GM23338 (cell line): ENCODE data around the gene MC3R. TPM values are rescaled to one million over a fixed set of nuclear protein-coding genes. Genes with fewer than 3 reads are reported as not detected.

Experiments used
- ATAC-seq: fragments of 200-7000 bp; cut with Tn5 transposase; 3 replicates; pipeline ENCODE4 v1.9.1; 2020
- DNase-seq: peaks from one replicate; pipeline ENCODE4 v3.0.0-alpha.2; 2015; ENCODE audit warnings: low spot score
- H2AFZ ChIP-seq: fragments of 200-600 bp; sonication (generic); 2 replicates; pipeline ENCODE4 v1.8.0; 2016; ENCODE audit warnings: antibody characterized with exemption, mild to moderate bottlenecking, moderate library complexity
- H3F3A ChIP-seq: fragments of 200-600 bp; sonication (generic); replicated peaks from 2 replicates; pipeline ENCODE4 v1.8.0; 2017; ENCODE audit warnings: antibody characterized with exemption, mixed run types, low read depth
- H3K27ac ChIP-seq: fragments of 200-600 bp; sonication (generic); 2 replicates; pipeline ENCODE4 v1.6.1; 2016; ENCODE audit warnings: low read depth
- H3K27me3 ChIP-seq: fragments of 200-600 bp; sonication (generic); 2 replicates; pipeline ENCODE4 v1.8.0; 2016; ENCODE audit warnings: mild to moderate bottlenecking, mixed run types, moderate library complexity; ENCODE audit not compliant: insufficient read depth
- H3K36me3 ChIP-seq: fragments of 200-600 bp; sonication (generic); 2 replicates; pipeline ENCODE4 v1.8.0; 2016; ENCODE audit warnings: mild to moderate bottlenecking; ENCODE audit not compliant: insufficient read depth
- H3K4me1 ChIP-seq: fragments of 200-600 bp; sonication (generic); 2 replicates; pipeline ENCODE4 v1.8.0; 2016; ENCODE audit warnings: mild to moderate bottlenecking, moderate library complexity; ENCODE audit not compliant: insufficient read depth
- H3K4me2 ChIP-seq: fragments of 200-600 bp; sonication (generic); 2 replicates; pipeline ENCODE4 v1.7.1; 2017; ENCODE audit warnings: mixed run types
- H3K4me3 ChIP-seq: fragments of 200-600 bp; sonication (generic); 2 replicates; pipeline ENCODE4 v1.6.1; 2016; ENCODE audit warnings: mixed run types
- H3K79me2 ChIP-seq: fragments of 200-600 bp; sonication (generic); replicated peaks from 2 replicates; pipeline ENCODE4 v1.8.0; 2017; ENCODE audit warnings: mild to moderate bottlenecking; ENCODE audit not compliant: insufficient read depth
- H3K9me2 ChIP-seq: fragments of 200-600 bp; sonication (generic); 2 replicates; pipeline ENCODE4 v1.8.0; 2017; ENCODE audit not compliant: insufficient read depth
- H4K20me1 ChIP-seq: fragments of 200-600 bp; sonication (generic); replicated peaks from 2 replicates; pipeline ENCODE4 v1.8.0; 2017; ENCODE audit warnings: mild to moderate bottlenecking; ENCODE audit not compliant: insufficient read depth
- H3K27ac Mint-ChIP-seq: 2 replicates; pipeline ENCODE4 v1.8.0; 2020; ENCODE audit warnings: inconsistent platforms, mild to moderate bottlenecking, moderate library complexity, mixed read lengths
- H3K27me3 Mint-ChIP-seq: 3 replicates; pipeline ENCODE4 v1.8.0; 2022; ENCODE audit warnings: low read depth, mild to moderate bottlenecking, moderate library complexity, mixed read lengths, inconsistent platforms; ENCODE audit not compliant: insufficient read depth, poor library complexity
- H3K36me3 Mint-ChIP-seq: 3 replicates; pipeline ENCODE4 v1.8.0; 2021; ENCODE audit warnings: low read depth, mild to moderate bottlenecking, inconsistent platforms, moderate library complexity, mixed read lengths
- H3K4me1 Mint-ChIP-seq: 3 replicates; pipeline ENCODE4 v1.8.0; 2020; ENCODE audit warnings: mild to moderate bottlenecking, inconsistent platforms, mixed read lengths
- H3K4me3 Mint-ChIP-seq: 3 replicates; pipeline ENCODE4 v1.8.0; 2021; ENCODE audit warnings: moderate library complexity, mild to moderate bottlenecking, inconsistent platforms, mixed read lengths
- H3K9me3 Mint-ChIP-seq: 3 replicates; pipeline ENCODE4 v1.8.0; 2020; ENCODE audit warnings: moderate library complexity, mild to moderate bottlenecking, inconsistent platforms, mixed read lengths
- CREB1 ChIP-seq: fragments of 250-450 bp; sonication (Bioruptor Pico); IDR thresholded peaks from 2 replicates; pipeline ENCODE4 v1.5.0; 2020; ENCODE audit warnings: low read depth, mild to moderate bottlenecking, moderate library complexity
- ETS1 ChIP-seq: IDR thresholded peaks from 2 replicates; pipeline ENCODE4 v1.6.1; 2016; ENCODE audit warnings: antibody characterized with exemption
- EZH2 ChIP-seq: fragments of 200-600 bp; sonication (generic); IDR thresholded peaks from one replicate; pipeline ENCODE4 v1.8.0; 2017; ENCODE audit warnings: antibody characterized with exemption, mild to moderate bottlenecking, low read depth; ENCODE audit not compliant: unreplicated experiment
- EZH2phosphoT487 ChIP-seq: fragments of 200-600 bp; sonication (generic); IDR thresholded peaks from one replicate; pipeline ENCODE4 v1.8.1; 2018; ENCODE audit warnings: antibody characterized with exemption; ENCODE audit not compliant: unreplicated experiment
- JUNB ChIP-seq: IDR thresholded peaks from one replicate; pipeline ENCODE4 v1.6.1; 2016; ENCODE audit warnings: antibody characterized with exemption; ENCODE audit not compliant: unreplicated experiment
- NANOG ChIP-seq: IDR thresholded peaks from 2 replicates; pipeline ENCODE4 v1.6.1; 2016; ENCODE audit warnings: antibody characterized with exemption, borderline replicate concordance
- POLR2AphosphoS5 ChIP-seq: IDR thresholded peaks from 2 replicates; pipeline ENCODE4 v1.6.1; 2016; ENCODE audit warnings: antibody characterized with exemption, low read depth
- REST ChIP-seq: IDR thresholded peaks from one replicate; pipeline ENCODE4 v1.6.1; 2018; ENCODE audit warnings: antibody characterized with exemption; ENCODE audit not compliant: unreplicated experiment
- STAT1 ChIP-seq: IDR thresholded peaks from one replicate; pipeline ENCODE4 v1.6.1; 2016; ENCODE audit warnings: antibody characterized with exemption; ENCODE audit not compliant: unreplicated experiment
- ZNF114 ChIP-seq: fragments of 250-450 bp; sonication (Bioruptor Pico); IDR thresholded peaks from 2 replicates; pipeline ENCODE4 v1.5.0; 2020; ENCODE audit warnings: mild to moderate bottlenecking, moderate library complexity
- ZNF331 ChIP-seq: fragments of 250-450 bp; sonication (Bioruptor Pico); IDR thresholded peaks from 2 replicates; pipeline ENCODE4 v1.5.0; 2020; ENCODE audit warnings: low read depth, mild to moderate bottlenecking, moderate library complexity
- polyA plus RNA-seq: library from polyadenylated mRNA; unstranded; fragments of >200 nt; fragmentation: Nextera tagmentation; extraction: Ambion mirVana; gene quantifications from 2 replicates; pipeline ENCODE4 v1.2.1, GENCODE V29; 2016
- total RNA-seq: library from RNA; depleted of rRNA; stranded (reverse); fragments of >200 nt; shearing (Covaris generic); gene quantifications from 2 replicates; pipeline ENCODE4 v1.2.3, GENCODE V29; 2014
- TF ChIP-seq, protein P1 (sequence below), 2 experiments: fragments of 200-600 bp in 1 of 2; sonication (generic) in 1 of 2; conservative IDR thresholded peaks; 2 replicates each; pipeline versions ENCODE4 v1.5.1 to v1.6.1; 2016 to 2017; ENCODE audit warnings: antibody characterized with exemption in 2 of 2, low read depth in 2 of 2, mild to moderate bottlenecking in 2 of 2, moderate library complexity in 1 of 2
- TF ChIP-seq, protein P2 (sequence below): fragments of 250-450 bp; sonication (Bioruptor Pico); IDR thresholded peaks from 2 replicates; pipeline ENCODE4 v1.5.0; 2020; ENCODE audit warnings: mild to moderate bottlenecking, moderate library complexity

MC3R gene
- total and polyA plus RNA-seq, 2 experiments from 2014 or later: not detected

DNA sequence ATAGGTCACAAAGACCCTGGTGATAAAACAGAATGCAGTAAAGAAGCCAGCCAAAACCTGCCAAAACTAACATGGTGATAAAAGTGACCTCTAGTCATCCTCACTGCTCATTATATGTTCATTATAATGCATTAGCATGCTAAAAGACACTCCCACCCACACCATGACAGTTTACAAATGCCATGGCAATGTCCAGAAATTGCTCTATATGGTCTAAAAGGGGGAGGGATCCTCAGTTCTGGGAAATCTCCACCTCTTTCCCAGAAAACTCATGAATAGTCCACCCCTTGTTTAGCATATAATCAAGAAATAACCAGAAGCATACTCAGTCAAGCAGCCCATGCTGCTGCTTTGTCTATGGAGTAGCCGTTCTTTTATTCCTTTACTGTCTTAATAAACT lies 40.4 kb upstream of the MC3R start:
- no peak for ATAC-seq
- Histone ChIP-seq H3K27me3 (no peaks in the 10 kb centered on the region), H3K4me3 (no peak overlapping the region), H3K36me3 (peaks cover 7% of the 10 kb centered on the region; the same call in 1 of the 2 replicates), H2AFZ (no peak overlapping the region), H4K20me1 (no peaks in the 10 kb centered on the region), H3F3A (no peaks in the 10 kb centered on the region), H3K9me2 (no peaks in the 10 kb centered on the region), H3K79me2 (no peaks in the 10 kb centered on the region), H3K4me2 (no peak overlapping the region), H3K4me1 (no peaks in the 10 kb centered on the region), H3K27ac (no peak overlapping the region)
- no peak overlapping the region for H3K27ac Mint-ChIP-seq
- H3K36me3 Mint-ChIP-seq: peaks cover 37% of the 10 kb centered on the region
- DNase-seq: no peak
- H3K4me3 Mint-ChIP-seq: no peak overlapping the region
- peaks cover 3% of the 10 kb centered on the region for H3K27me3 Mint-ChIP-seq
- no peaks in the 10 kb centered on the region for H3K4me1 Mint-ChIP-seq
- peaks cover 97% of the 10 kb centered on the region for H3K9me3 Mint-ChIP-seq
- TF ChIP-seq CREB1 (CRISPR knock-in tag) (no peak), EZH2 (no peak), ZNF331 (CRISPR knock-in tag) (no peak), ZNF114 (no peak), ETS1 (no peak), NANOG (no peak), JUNB (no peak), POLR2AphosphoS5 (no peak), EZH2phosphoT487 (no peak), REST (no peak), STAT1 (no peak)
- TF ChIP-seq, protein P1, sequence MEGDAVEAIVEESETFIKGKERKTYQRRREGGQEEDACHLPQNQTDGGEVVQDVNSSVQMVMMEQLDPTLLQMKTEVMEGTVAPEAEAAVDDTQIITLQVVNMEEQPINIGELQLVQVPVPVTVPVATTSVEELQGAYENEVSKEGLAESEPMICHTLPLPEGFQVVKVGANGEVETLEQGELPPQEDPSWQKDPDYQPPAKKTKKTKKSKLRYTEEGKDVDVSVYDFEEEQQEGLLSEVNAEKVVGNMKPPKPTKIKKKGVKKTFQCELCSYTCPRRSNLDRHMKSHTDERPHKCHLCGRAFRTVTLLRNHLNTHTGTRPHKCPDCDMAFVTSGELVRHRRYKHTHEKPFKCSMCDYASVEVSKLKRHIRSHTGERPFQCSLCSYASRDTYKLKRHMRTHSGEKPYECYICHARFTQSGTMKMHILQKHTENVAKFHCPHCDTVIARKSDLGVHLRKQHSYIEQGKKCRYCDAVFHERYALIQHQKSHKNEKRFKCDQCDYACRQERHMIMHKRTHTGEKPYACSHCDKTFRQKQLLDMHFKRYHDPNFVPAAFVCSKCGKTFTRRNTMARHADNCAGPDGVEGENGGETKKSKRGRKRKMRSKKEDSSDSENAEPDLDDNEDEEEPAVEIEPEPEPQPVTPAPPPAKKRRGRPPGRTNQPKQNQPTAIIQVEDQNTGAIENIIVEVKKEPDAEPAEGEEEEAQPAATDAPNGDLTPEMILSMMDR (conservative IDR thresholded peaks at IDR 0.05; ENCODE audit: low read depth in 2 of 2): no peak
- TF ChIP-seq, protein P2, sequence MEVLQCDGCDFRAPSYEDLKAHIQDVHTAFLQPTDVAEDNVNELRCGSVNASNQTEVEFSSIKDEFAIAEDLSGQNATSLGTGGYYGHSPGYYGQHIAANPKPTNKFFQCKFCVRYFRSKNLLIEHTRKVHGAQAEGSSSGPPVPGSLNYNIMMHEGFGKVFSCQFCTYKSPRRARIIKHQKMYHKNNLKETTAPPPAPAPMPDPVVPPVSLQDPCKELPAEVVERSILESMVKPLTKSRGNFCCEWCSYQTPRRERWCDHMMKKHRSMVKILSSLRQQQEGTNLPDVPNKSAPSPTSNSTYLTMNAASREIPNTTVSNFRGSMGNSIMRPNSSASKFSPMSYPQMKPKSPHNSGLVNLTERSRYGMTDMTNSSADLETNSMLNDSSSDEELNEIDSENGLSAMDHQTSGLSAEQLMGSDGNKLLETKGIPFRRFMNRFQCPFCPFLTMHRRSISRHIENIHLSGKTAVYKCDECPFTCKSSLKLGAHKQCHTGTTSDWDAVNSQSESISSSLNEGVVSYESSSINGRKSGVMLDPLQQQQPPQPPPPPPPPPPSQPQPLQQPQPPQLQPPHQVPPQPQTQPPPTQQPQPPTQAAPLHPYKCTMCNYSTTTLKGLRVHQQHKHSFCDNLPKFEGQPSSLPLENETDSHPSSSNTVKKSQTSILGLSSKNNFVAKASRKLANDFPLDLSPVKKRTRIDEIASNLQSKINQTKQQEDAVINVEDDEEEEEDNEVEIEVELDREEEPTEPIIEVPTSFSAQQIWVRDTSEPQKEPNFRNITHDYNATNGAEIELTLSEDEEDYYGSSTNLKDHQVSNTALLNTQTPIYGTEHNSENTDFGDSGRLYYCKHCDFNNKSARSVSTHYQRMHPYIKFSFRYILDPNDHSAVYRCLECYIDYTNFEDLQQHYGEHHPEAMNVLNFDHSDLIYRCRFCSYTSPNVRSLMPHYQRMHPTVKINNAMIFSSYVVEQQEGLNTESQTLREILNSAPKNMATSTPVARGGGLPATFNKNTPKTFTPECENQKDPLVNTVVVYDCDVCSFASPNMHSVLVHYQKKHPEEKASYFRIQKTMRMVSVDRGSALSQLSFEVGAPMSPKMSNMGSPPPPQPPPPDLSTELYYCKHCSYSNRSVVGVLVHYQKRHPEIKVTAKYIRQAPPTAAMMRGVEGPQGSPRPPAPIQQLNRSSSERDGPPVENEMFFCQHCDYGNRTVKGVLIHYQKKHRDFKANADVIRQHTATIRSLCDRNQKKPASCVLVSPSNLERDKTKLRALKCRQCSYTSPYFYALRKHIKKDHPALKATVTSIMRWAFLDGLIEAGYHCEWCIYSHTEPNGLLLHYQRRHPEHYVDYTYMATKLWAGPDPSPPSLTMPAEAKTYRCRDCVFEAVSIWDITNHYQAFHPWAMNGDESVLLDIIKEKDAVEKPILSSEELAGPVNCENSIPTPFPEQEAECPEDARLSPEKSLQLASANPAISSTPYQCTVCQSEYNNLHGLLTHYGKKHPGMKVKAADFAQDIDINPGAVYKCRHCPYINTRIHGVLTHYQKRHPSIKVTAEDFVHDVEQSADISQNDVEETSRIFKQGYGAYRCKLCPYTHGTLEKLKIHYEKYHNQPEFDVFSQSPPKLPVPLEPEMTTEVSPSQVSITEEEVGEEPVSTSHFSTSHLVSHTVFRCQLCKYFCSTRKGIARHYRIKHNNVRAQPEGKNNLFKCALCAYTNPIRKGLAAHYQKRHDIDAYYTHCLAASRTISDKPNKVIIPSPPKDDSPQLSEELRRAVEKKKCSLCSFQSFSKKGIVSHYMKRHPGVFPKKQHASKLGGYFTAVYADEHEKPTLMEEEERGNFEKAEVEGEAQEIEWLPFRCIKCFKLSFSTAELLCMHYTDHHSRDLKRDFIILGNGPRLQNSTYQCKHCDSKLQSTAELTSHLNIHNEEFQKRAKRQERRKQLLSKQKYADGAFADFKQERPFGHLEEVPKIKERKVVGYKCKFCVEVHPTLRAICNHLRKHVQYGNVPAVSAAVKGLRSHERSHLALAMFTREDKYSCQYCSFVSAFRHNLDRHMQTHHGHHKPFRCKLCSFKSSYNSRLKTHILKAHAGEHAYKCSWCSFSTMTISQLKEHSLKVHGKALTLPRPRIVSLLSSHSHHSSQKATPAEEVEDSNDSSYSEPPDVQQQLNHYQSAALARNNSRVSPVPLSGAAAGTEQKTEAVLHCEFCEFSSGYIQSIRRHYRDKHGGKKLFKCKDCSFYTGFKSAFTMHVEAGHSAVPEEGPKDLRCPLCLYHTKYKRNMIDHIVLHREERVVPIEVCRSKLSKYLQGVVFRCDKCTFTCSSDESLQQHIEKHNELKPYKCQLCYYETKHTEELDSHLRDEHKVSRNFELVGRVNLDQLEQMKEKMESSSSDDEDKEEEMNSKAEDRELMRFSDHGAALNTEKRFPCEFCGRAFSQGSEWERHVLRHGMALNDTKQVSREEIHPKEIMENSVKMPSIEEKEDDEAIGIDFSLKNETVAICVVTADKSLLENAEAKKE (CRISPR knock-in tag): no peak
